GM19468 (cell line): ENCODE results near the gene SLC26A1.

Experiments used
- ATAC-seq: cut with Tn5 transposase; IDR thresholded peaks from one replicate; pipeline ENCODE4 v1.9.1; 2021; ENCODE audit warnings: mild to moderate bottlenecking, moderate library complexity, moderate number of reproducible peaks; ENCODE audit not compliant: unreplicated experiment; ENCODE audit errors: extremely low read depth

SLC26A1 gene

DNA sequence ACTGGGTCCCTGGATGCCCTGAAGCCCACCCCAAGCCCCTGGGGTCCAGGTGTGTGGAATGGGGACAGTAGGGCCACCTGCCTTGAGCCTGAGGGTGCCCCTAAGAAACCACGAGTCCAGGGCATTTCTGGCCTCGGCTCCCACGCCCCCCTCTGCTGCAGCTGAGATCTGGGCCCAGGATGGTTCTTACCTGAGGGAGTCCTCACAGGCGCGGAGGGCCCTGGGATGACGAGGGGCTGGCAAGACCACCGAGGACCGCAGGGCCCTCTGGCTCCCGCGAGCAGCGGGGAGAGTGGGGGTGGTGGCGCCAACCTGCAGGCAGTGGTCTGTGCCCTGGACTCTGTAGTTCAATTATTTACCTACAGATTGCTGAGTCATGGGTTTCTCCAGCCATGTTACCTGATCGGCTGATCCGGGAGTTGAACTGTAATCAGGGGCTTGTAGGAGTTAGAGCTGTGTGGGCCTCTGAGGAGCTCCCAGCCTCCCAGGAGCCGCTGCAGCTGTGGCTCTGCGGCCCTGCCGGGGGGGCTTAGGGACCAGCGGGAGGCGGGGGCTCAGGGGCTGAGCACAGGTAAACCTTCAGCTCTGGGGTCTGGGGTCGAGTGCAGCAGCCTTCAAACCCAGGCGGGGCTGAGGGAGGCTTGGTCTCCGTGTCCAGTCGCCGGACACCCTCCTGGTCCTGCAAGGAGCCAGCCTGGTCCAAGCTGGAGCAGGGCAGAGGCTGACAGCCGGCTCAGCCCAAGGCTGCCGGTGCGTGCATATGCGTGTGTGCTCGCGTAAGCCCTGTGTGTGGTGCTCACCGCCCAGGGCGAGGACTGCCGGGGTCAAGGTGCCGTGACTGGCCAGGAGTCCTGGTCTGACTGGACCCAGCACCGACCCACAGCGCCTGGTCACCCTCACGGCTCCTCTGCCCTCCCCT lies at the start of gene SLC26A1:
Gene SLC26A1, minus strand, starts transcription at position 294 of the 919 bp plus-strand sequence. CDS start 1,701 bp downstream, outside the sequence.
- ATAC-seq: no peak

GRCh38 chr4:1042352-1043055 lies 49.3 kb upstream of the SLC26A1 start:
- ATAC-seq: no peak

- no peak for ATAC-seq
Measured at GRCh38 chr4:1041936-1042330, 48.7 kb upstream of the SLC26A1 start.

DNA sequence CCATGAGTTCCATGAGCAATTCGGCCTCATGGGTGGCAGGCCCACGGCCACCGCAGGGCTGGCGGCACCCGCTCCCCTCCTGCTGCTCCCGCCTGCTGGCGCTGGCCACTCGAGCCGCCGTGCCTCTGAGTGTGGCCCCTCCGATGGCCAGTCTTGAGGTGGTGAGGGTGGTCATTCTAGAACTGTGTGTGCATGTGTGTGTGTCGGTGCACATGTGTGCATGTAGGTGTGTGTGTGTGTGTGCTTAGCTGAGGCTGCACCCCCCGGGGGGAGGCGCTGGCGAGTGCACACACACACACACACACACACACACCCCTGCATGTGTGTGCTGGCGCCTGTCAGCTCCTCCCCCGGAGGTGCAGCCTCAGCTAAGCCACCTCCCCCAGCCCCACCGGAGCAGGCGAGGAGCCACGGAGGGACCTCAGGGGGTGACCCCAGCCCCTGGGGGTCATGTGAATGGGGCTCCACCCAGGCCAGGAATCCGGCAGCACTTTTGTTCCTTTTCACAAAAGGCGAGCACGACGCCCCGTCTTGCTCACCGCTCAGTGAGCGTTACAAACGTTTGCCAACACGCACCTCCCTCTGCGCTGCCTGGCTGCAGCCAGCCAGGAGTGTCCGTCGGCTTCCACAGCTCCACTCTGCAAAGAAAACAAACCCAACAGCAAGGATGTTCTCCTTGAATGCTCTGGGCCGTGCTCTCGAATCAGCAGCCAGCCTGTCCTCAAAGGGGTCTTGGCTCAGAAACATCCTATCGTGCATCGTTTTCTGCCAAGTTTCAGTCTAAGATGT lies 48.1 kb upstream of the SLC26A1 start:
- no peak for ATAC-seq

DNA sequence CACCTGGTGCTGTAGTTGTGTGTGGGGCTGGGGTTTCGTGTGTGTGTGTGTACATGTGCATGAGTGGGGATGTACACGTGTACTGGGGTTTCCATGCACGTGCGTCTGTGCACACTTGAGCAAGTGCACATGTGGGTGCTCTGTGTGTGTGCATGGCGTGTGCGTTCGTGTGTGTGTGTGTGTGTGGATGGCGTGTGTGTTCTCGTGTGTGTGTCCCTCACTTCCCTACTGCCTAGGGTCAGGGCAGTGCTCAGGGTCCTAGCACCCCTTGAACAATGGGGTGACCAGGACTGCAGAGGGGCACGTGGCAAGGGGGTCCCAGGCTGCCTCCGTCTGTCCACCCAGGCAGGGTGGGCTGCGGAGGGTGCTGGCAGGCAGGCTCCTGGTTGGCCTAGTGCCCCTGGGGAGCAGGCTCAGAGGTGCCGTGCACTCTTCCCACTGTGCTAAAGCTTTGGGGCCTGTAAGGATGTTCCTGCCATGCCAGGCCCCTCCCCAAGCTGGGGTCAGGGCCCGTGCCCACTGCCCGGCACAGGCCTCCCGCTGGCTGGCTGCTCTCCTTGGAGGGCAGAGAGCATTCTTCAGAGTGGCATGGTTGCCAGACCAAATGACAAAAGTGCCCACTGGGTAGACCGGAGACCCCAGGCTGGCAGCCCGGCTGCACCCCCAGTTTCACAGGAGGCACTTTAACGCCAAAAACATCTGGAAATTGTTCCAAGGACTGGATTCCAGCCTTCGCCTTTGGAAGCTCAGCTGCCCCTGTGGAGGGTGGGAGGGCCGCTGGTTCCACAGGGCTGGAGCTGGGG lies 47.3 kb upstream of the SLC26A1 start:
- ATAC-seq: no peak

DNA sequence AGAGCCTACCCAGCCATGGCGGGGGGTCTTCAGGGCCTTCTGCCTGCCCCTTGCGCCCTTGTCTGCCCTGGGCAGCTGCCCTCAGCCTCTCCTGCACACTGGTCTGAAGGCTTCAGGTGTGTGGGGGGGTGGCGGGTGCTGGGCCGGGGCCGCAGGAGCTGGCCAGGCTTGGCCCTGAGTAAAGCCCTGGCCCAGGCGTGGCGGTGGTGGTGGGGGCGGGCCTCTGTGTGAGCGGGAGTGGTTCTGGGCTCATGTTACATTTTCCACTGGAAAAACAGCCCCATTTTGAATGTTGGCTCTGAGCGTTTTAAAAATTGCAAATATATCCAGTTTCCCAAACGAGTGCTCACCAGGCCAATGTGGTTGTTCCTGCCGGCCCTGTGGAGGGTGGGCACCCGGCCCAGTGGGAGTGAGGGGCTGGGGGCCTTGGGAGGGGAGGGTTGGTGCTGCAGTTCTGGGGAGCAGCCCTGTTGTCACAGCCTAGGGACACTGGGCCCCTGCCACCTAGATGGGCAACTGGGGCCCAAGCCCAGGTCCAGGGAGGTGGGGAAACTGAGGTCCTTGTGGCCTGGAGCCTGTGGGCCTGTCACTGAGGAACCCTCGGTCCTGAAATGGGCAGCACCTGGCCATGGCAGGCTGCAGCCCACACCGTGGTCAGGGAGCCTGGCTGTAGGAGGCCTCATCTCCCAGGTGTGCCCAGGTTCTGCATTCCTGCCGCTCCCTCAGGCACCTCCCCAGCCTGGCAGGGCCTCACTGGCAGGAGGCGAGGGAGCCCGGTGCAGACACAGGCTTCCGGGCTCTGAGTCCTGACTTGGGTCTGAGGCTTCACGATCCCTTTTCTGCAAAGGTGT lies 46.5 kb upstream of the SLC26A1 start:
- ATAC-seq: no peak

GRCh38 chr4:1038948-1039492 lies 45.8 kb upstream of the SLC26A1 start:
- ATAC-seq: no peak

- no peak for ATAC-seq
Measured at GRCh38 chr4:1036976-1037810, 44.0 kb upstream of the SLC26A1 start.

GRCh38 chr4:1036095-1036494 lies 42.9 kb upstream of the SLC26A1 start:
- ATAC-seq: no peak

DNA sequence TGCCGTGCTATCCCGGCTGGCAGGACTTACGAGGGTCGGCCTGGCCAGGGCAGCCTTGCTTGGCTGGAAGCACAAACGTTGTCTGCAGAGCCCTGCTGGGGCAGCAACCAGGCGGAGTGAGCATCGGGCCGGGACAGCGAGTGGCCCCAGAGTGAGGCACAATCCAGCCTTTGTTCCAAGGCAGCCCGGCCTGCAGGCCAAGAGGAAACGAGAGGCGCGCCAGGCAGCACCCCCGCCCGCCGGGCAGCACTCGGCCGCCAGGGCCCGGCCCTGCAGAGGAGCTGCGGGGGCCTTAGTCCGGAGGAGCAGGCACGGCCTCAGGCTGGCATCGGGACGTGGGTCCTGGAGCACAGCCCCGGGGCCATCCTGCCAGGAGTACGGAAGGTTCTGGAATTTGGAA lies 42.3 kb upstream of the SLC26A1 start:
- no peak for ATAC-seq

DNA sequence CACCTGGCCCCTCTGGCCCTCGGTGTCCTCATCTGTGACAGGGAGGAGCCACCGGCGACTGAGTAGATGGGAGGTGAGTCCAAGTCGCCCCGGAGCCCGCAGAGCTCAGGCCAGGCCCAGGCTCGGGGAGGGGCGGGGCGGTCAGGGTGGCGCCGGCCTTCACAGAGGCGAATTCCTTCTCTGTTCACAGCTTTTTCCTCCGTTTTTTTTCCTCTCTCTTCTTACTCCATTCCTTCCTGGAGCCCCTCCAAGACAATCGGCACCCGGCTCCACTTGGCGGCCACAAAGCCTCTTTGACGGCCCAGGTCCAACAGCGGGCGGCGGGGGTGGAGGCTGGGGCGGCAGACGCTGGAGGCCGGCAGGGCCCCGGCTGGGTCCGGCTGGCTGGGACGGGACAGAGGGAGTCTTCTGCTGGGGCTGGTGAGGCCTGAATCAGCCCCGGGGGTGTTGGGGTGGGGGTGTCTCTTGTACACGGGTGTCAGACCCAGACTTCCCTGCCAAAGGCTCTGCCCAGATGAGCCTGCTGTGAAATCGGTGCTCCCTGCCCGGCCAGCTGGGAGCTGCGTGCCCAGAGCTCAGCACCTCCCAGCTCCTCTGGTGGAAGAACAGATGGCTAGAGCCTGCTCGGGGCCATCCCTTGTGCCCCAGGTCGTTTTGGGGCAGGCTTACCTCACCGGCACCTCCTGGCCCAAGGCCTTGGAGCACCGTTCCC lies 40.8 kb upstream of the SLC26A1 start:
- ATAC-seq: no peak

DNA sequence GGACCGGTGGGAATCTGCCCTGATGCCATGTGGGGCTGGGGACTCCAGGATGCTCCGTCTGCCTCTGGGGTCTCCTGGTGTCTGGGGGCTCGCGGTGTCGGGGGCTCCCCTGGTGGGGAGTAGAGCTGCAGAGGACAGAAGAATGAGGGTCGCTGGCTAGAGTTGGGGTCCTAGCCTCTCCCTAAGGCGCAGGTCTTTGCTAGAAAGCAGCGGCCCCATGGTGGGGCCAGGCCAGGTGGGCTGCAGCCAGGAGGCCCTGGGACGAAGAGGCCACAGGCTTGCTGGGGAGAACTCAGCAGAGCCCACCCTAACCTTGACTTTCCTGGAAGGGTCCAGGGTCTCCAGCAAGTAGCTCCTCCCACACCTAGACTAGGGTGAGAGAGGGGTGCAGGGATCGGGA lies 39.7 kb upstream of the SLC26A1 start:
- ATAC-seq: no peak

DNA sequence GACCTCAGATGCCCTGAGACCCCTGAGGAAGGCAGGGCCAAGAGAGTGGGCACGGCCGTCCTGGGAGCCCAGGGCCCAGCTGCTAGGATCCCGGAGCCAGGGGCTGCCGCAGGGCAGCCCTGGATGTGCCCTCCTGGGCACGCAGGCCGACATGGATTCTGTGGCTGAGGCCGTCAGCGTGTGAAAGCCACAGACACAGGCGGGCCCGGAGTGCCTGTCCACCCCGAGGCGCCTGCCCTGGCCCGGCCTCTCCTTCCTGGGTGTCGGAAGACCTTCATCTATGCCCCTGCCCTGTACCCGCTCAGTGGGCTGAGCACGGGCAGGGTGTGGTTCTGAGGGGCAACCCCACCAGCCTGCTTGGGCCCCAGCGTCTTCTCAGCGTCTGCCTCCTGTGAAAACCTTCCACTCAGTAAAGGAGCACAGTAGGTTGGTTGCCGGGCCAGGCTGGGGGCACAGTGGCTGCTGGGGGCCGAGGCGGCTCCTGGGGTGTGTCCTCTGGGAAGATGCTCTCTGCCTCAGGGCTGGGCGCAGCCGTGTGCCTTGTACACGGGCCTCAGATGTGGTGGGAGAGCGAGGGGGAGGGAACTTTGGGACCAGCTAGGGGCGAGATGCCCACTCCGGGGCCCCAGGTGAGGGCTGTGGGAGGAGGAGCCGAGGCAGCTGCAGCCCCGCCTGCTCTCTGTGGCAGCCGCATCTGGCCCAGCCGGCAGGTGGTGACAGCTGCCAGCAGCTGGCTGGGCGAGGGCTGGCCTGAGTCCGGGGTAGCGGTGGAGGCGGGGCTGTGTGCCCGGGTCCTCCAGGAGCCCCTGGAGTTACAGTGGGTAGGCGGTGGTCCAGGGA lies 39.0 kb upstream of the SLC26A1 start:
- no peak for ATAC-seq

- ATAC-seq: no peak
Measured at GRCh38 chr4:1031346-1031745, 38.1 kb upstream of the SLC26A1 start.

DNA sequence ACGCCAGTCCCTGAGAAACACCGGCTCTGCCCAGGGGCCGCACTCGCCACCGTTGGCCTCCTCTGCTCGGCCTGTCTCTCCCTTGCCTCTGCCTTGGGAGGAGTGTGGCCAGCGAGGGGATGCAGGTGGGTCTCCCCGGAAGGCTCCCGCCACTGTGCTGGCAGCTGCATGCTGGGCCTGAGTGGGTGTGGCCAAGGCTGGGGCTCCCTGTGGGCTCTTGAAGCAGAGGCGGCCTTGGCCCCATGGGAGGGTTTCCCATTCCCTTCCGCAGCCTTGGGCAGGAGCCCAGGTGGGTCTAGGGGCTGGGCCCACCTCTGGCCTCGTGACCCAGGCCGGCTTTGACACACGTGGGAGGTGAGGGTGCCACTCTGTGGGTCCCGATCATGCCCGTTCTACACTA lies 37.4 kb upstream of the SLC26A1 start:
- no peak for ATAC-seq

DNA sequence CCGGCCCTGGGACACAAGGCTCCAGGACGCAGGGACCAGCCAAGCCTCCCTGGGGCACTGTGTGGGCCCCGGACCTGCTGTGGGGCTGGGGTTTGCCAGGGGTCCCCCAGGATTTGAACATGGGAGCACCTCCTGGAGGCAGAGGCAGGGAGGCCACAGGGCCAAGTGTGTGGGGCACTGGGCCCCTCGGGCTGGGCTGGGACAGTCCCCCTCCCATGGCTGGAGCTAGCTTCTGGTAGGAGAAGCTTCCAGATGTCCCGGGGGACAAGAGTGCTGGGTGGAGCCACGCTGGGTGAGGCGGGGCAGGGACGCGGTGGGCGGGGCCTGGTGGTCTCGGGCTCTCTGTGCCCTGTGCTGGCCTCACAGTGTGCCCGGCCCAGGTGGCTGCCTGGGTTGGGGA lies 36.8 kb upstream of the SLC26A1 start:
- no peak for ATAC-seq
